Osteocyte (in vitro differentiated cells): ENCODE data around the gene SLITRK1. TPM values are rescaled to one million over a fixed set of nuclear protein-coding genes. Genes with fewer than 3 reads are reported as not detected.

Experiments used
- DNase-seq: peaks from one replicate; pipeline ENCODE4 v3.0.0; 2021; ENCODE audit warnings: mixed read lengths; ENCODE audit not compliant: unreplicated experiment; ENCODE audit errors: extremely low spot score
- H3K27ac Mint-ChIP-seq: one replicate; pipeline ENCODE4 v1.8.0; 2021; ENCODE audit warnings: mild to moderate bottlenecking, mixed read lengths; ENCODE audit not compliant: unreplicated experiment
- H3K27me3 Mint-ChIP-seq: one replicate; pipeline ENCODE4 v1.8.0; 2021; ENCODE audit warnings: mixed read lengths; ENCODE audit not compliant: unreplicated experiment
- H3K36me3 Mint-ChIP-seq: one replicate; pipeline ENCODE4 v1.8.0; 2021; ENCODE audit warnings: mixed read lengths; ENCODE audit not compliant: unreplicated experiment
- H3K4me1 Mint-ChIP-seq: one replicate; pipeline ENCODE4 v1.8.0; 2021; ENCODE audit warnings: mixed read lengths; ENCODE audit not compliant: unreplicated experiment
- H3K4me3 Mint-ChIP-seq: one replicate; pipeline ENCODE4 v1.8.0; 2021; ENCODE audit warnings: mild to moderate bottlenecking, moderate library complexity, mixed read lengths; ENCODE audit not compliant: unreplicated experiment
- H3K9me3 Mint-ChIP-seq: one replicate; pipeline ENCODE4 v1.8.0; 2021; ENCODE audit warnings: mixed read lengths; ENCODE audit not compliant: unreplicated experiment
- CTCF ChIP-seq: fragments of 200-600 bp; sonication (generic); IDR thresholded peaks from 2 replicates; pipeline ENCODE4 v1.5.0; 2021; ENCODE audit warnings: antibody characterized with exemption, mild to moderate bottlenecking, moderate library complexity
- total RNA-seq: library from RNA; stranded (reverse); gene quantifications from 2 replicates; pipeline ENCODE4 v1.2.1, GENCODE V29; 2021

Gene SLITRK1
- total RNA-seq, 1 donor from 2014 or later = 0.21 TPM

GRCh38 chr13:83907196-83907989 lies 25.1 kb upstream of the SLITRK1 start:
- H3K4me3 Mint-ChIP-seq = no peak overlapping the region
- no peak overlapping the region for H3K27ac Mint-ChIP-seq
- H3K36me3 Mint-ChIP-seq = no peaks in the 10 kb centered on the region
- H3K27me3 Mint-ChIP-seq = no peaks in the 10 kb centered on the region
- TF ChIP-seq CTCF = no peak
- DNase-seq = no peak
- no peaks in the 10 kb centered on the region for H3K4me1 Mint-ChIP-seq
- no peaks in the 10 kb centered on the region for H3K9me3 Mint-ChIP-seq

GRCh38 chr13:83906240-83906820 lies 24.1 kb upstream of the SLITRK1 start:
- Mint-ChIP-seq H3K4me1 (no peaks in the 10 kb centered on the region), H3K4me3 (no peak overlapping the region), H3K9me3 (no peaks in the 10 kb centered on the region), H3K27ac (no peak overlapping the region), H3K36me3 (no peaks in the 10 kb centered on the region), H3K27me3 (no peaks in the 10 kb centered on the region)
- DNase-seq = no peak
- TF ChIP-seq CTCF = no peak

- no peaks in the 10 kb centered on the region for H3K4me1 Mint-ChIP-seq
- no peak overlapping the region for H3K27ac Mint-ChIP-seq
- no peak overlapping the region for H3K4me3 Mint-ChIP-seq
- no peaks in the 10 kb centered on the region for H3K27me3 Mint-ChIP-seq
- DNase-seq = no peak
- H3K9me3 Mint-ChIP-seq = no peaks in the 10 kb centered on the region
- no peaks in the 10 kb centered on the region for H3K36me3 Mint-ChIP-seq
- TF ChIP-seq CTCF = no peak
These were observed 23.4 kb upstream of the SLITRK1 start for GRCh38 chr13:83905641-83906040.

GRCh38 chr13:83895994-83896580 lies 13.8 kb upstream of the SLITRK1 start:
- no peak for DNase-seq
- peak overlapping the region; percentile 5 for H3K27ac Mint-ChIP-seq
- no peak for TF ChIP-seq CTCF
- peaks cover 14% of the 10 kb centered on the region for H3K4me1 Mint-ChIP-seq
- no peaks in the 10 kb centered on the region for H3K36me3 Mint-ChIP-seq
- H3K27me3 Mint-ChIP-seq = no peaks in the 10 kb centered on the region
- no peaks in the 10 kb centered on the region for H3K9me3 Mint-ChIP-seq
- no peak overlapping the region for H3K4me3 Mint-ChIP-seq

- Mint-ChIP-seq H3K4me3 (no peak overlapping the region), H3K27ac (no peak overlapping the region), H3K27me3 (no peaks in the 10 kb centered on the region), H3K36me3 (no peaks in the 10 kb centered on the region), H3K9me3 (no peaks in the 10 kb centered on the region), H3K4me1 (no peaks in the 10 kb centered on the region)
- no peak for DNase-seq
- TF ChIP-seq CTCF = no peak
These were observed 8.1 kb upstream of the SLITRK1 start for GRCh38 chr13:83890358-83890757.
